SW480 (cell line): Measurements from ENCODE around the gene ADGRV1.
"Not testable (repeated sequence)": the region's sequence is repeated elsewhere in the genome, so short reads cannot be mapped to it uniquely, and the experiment has no call there.

Source experiments
- DNase-seq: peaks from one replicate; pipeline ENCODE4 v3.0.0-alpha.2; 2016; ENCODE audit warnings: low spot score

Gene ADGRV1

DNA sequence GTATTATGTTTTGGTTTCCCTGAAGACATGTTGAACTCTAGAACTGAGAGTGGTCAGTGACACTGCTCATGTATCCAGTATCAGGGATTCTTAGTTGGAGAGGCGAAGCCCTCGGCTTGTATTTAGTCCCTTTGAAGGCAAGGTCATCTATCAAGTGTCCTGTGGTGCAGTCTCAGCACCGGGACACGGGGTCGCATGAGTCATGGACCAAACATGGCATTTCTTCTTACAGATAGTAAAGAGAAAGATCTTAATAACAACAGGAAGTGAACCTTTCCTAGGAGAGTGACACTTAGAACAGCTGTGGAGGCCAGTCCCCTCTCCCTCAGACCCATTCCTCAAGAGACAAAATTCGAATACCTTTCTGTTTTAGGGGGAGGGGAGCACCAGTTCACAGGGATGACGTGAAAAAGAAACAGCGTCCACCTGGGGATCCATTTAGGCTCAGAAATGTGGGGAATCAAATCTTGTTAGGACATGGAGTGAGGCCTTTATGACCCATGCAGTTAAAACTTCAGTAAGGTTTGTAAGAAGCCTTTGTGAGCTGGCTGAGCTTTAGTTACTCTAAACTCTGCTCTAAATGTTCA, 86.5 kb downstream of the ADGRV1 start:
- peak; percentile 4 for DNase-seq

DNA sequence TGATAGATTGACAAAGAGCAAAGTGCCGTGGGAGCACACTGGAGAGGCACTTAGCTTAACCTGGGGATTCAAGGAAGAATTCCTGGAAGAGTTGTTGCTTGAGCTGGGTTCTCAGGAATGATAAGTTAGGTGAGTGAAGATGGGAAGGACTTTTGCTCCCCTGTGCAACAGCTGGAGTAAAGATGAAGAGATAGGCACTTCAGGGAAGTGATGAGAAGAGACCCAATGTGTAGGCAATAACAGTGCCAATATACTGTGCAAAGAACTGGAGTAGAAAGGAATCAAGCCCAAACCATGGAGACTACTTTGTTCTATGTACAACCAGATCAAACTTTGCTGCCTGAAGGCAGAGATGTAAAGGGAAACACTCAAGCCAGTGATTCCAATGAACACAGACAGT, 92.2 kb downstream of the ADGRV1 start:
- no peak for DNase-seq

DNA sequence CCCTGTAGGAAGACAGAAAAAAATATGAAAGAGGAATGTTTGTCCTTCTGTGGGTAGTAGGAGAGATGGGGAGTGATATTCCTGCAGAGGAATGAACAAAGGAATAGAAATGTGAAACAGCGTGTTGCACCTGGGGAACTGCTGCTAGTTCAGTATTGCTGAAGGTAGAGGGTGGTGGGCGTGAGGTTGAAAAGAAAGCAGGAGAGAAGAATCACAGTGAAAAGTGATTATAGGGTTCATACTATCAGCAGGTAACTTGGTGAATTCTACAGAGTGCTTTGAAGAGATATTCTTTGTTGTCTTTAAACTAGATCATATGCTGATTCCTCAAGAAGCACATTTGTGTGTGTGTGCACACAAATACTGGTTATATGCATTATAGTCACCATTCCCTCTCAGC, 95.6 kb downstream of the ADGRV1 start:
- no peak for DNase-seq

DNA sequence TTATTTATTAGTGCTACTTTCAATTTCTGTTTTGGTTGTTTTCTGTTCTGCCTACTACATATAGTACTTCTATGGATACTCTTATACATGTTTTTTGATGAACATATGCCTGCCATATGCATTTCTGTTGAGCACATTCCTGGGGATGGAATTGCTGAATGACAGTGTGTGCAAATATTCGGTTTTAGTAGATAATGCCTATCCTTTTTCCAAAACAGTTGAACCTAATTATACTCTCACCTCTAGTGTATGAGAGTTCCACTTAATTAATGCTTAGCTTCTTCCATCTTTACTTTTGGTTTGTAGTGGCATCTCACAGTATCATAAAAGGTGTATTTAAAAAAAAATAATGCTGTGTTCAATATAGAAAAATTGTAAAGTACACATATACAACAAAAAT, 96.8 kb downstream of the ADGRV1 start:
- DNase-seq, result no peak

DNA sequence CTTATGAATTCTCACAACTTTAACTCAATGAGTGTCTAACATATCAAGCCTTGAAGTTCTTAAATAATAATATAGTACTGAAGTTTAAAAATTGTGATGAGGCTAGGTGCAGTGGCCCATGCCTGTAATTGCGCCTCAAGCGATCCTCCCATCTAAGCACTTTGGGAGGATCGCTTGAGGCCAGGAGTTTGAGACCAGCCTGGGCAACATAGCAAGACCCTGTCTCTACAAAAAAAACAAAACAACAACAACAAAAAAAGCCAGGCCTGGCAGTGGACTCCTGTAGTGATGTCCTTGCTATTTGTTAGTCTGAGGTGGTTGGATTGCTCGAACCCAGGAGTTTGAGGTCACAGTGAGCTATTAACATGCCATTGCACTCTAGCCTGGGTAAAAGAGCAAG, 98.4 kb downstream of the ADGRV1 start:
- DNase-seq, result no peak

DNA sequence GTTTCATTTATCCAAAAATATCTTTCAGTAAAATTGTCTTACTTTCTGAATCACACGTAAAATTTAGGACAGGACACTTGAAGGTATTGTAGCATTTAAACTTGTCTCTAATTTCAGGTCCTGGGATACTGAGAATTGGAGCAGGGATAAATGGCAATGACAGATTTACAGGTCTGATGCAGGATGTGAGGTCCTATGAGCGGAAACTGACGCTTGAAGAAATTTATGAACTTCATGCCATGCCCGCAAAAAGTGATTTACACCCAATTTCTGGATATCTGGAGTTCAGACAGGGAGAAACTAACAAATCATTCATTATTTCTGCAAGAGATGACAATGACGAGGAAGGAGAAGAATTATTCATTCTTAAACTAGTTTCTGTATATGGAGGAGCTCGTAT, 99.2 kb downstream of the ADGRV1 start:
- DNase-seq, result no peak

DNA sequence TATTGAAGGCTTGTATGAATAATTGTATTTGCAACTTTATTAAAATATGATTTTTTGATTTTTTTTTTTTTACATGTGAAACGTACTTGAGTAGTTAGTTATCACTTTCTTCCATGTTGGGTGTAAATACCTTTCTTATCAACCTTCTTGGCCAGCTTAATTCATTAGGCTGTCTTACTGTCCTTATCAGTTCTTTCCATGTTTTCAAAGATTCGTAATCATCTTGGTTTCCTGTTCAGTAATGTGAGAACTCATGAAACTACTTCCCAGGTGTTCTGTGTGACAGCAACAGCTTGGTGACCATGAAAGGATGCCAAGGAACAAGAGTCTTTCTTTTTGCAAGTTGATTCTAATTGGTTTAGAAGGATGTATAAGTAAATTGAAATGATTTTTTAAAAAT, 100.0 kb downstream of the ADGRV1 start:
- DNase-seq, result no peak

DNA sequence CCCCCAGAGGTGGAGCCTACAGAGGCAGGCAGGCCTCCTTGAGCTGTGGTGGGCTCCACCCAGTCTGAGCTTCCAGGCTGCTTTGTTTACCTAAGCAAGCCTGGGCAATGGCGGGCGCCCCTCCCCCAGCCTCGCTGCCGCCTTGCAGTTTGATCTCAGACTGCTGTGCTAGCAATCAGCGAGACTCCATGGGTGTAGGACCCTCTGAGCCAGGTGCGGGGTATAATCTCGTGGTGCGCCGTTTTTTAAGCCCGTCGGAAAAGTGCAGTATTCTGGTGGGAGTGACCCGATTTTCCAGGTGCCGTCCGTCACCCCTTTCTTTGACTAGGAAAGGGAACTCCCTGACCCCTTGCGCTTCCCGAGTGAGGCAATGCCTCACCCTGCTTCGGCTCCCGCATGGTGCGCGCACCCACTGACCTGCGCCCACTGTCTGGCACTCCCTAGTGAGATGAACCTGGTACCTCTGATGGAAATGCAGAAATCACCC, 109.5 kb downstream of the ADGRV1 start:
- DNase-seq, result not testable (repeated sequence)

DNA sequence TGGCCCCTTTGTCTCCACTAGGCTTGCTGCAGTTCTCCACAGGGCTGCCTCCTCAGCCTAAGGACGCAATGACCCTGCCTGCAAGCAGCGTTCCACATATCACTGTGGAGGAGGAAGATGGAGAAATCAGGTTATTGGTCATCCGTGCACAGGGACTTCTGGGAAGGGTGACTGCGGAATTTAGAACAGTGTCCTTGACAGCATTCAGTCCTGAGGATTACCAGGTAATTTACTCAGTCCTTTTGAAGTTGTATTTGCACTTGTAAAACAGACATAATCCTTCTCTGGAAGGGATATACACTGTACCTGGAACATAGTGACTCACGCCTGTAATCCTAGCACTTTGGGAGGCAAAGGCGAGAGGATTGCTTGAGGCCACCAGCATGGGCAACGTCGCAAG, 116.6 kb downstream of the ADGRV1 start:
- DNase-seq, result no peak

DNA sequence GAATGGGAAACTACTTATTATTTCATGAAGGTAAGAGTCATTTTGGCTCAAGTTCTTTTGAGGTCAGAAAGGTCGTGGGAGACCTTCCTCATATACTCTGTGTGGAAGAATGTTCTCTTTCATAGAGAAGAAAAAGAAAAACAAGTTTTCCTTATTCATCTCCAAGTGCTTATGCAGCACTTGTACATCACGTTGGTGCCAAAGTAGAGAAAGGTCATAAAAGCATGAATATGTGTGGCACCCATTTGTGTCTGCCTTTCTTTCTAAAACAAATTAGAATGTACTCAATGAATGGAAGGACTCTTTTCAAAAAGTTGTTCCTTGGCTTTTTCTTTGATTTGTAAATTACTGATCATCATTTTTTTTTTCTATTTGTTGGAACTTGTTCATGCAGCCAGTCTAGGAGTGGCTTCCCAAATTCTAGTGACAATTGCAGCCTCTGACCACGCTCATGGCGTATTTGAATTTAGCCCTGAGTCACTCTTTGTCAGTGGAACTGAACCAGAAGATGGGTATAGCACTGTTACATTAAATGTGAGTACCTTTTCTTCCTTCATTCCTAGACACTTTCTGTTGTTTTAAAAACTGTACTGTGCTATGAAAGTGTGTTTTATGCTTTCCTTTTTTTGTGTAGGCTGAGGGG, 122.4 kb downstream of the ADGRV1 start:
- no peak for DNase-seq

DNA sequence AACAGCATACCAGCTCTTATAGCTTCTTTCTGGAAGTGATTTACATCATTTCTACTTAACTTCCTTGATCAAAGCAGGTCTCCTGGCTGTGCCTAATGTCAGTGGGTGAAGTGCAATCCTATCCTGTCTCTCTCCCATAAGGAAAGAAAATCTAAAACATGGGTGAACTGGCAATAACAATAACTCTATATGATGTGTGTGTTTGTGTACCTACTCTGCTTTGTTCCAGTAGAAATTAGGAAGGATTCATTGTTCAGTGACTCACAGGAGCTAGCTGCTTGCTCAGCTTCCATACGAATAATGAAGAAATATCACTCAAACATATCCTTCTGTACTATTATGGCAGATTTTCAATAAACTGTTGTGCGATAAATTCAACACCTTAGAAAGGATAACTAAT, 123.7 kb downstream of the ADGRV1 start:
- no peak for DNase-seq

DNA sequence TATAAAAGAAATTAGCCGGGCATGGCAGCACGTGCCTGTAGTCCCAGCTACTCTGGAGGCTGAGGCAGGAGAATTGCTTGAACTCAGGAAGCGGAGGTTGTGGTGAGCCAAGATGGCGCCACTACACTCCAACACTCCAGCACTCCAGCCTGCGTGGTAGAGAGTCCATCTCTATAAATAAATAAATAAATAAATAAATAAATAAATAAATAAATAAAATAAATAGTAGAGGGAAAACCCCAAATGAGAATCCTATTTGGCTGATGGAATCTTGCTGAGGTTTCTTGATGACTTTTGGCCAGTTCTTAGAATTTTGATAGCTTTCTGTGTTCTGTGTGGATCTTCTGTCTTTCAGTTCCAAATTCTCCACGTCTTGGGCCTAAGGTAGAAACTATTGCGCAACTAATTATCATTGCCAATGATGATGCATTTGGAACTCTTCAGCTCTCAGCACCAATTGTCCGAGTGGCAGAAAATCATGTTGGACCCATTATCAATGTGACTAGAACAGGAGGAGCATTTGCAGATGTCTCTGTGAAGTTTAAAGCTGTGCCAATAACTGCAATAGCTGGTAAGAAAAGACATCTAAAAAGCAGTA, 126.9 kb downstream of the ADGRV1 start:
- no peak for DNase-seq

DNA sequence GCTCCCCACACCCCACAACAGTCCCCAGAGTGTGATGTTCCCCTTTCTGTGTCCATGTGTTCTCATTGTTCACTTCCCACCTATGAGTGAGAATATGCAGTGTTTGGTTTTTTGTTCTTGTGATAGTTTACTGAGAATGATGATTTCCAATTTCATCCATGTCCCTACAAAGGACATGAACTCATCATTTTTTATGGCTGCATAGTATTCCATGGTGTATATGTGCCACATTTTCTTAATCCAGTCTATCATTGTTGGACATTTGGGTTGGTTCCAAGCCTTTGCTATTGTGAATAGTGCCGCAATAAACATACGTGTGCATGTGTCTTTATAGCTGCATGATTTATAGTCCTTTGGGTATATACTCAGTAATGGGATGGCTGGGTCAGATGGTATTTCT, 127.8 kb downstream of the ADGRV1 start:
- DNase-seq, result not testable (repeated sequence)

DNA sequence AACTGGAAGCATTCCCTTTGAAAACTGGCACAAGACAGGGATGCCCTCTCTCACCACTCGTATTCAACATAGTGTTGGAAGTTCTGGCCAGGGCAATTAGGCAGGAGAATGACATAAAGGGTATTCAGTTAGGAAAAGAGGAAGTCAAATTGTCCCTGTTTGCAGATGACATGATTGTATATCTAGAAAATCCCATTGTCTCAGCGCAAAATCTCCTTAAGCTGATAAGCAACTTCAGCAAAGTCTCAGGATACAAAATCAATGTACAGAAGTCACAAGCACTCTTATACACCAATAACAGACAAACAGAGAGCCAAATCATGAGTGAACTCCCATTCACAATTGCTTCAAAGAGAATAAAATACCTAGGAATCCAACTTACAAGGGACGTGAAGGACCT, 128.9 kb downstream of the ADGRV1 start:
- not testable (repeated sequence) for DNase-seq

DNA sequence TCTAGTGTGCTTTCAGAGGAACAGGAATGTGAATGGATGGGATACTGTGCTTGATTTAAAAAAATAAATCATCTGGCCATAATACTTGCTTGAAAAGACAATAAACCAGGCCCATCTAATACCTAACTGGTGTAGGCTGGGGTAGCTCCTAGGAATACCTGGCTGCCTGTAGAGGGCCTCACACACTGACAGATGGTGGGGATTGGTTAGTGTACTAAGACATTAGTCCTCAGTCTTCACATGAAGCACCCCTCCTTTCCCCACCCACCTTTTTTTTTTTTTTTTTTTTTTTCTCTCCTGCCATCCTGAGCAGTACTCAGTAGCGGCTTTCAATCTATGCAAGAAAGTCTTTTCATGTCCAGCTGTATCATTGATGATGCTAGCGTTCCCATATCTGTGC, 130.5 kb downstream of the ADGRV1 start:
- no peak for DNase-seq

DNA sequence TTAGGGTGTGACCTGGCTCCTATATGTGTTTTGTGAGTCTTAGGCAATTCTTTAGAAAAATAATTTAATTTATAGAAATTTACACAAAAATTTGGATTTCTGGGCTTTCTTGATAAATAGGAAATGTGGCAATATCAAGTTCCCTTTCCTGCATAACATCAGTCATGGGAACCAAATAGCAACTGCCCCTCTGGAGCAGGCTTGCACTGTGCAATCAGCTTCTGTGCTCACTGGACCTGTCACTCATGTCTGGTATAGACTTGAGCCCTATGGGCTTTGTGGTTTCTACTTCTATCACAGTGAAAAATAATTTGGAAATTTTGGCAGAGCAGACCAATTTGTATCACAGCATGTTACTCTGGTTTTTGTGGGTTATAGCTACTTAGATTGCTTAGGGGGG, 131.7 kb downstream of the ADGRV1 start:
- no peak for DNase-seq

DNA sequence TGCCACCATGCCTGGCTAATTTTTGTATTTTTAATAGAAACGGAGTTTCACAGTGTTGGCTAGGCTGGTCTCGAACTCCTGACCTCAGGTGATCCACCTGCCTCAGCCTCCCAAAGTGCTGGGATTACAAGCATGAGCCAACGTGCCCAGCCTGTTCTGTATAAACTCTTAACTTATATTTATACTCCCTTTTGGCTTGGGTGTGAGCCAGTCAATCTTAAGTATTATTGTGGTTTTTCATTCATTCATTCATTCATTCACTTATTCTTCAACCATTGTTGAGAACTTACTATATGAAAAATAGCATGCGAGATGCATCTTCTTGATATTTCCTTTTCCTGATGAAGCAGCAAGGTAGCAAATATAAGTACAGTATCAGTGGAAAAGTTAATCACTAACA, 132.9 kb downstream of the ADGRV1 start:
- DNase-seq, result no peak

DNA sequence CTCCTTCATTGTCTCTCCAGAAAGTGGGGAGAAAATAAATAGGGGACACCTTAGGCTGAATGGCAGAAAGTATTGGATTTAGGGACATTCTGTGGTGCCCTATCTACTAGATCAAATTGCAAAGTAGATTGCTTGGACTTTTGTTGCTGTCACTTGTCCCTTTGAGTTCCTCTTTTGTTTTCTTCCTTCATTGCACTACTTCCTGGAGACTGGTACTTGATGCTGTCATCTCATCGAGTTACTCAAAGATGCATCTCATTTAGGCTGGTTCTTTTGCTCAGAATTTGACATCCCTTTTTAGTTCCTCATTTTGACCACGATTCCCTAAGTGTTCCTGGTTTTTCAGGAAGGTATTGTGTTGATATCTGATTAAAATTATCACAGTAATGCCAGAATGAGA, 137.6 kb downstream of the ADGRV1 start:
- no peak for DNase-seq

DNA sequence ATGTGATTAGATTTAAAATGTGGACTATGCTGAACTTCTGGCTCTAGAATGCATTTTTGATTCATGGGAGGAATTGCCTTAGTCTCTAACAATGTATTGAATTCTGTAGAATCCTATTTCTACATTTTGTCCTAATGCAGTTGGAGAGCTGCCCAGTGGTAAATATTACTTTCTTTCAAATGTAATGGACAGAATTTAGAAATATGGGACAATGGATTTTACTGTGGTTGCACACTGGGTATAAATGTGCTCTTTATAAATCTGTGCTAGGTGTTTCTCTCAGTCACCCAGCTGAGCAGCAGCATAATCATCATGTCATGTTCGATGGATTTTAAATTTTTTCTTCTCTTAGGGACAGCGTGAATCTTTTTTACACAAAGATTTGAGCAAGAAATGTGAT, 141.7 kb downstream of the ADGRV1 start:
- DNase-seq, result no peak

DNA sequence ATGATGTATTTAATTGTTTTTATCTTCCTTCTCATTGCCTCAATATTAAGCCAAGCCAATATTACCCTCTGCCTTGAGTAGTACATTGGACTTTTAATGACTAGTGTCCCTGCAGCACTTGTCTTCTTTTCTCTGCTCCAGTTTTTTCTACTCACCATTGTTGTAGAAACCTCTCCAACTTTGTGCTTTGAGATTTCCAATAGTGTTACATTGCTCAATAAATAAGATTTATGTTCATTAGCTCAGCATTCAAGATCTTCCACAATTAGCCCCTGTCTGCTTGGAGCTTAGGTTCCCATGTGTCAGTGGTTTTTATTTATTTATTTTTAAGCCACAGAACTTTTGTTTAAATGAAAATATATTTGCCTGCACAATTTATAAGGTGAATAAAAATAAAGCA, 145.3 kb downstream of the ADGRV1 start:
- no peak for DNase-seq

DNA sequence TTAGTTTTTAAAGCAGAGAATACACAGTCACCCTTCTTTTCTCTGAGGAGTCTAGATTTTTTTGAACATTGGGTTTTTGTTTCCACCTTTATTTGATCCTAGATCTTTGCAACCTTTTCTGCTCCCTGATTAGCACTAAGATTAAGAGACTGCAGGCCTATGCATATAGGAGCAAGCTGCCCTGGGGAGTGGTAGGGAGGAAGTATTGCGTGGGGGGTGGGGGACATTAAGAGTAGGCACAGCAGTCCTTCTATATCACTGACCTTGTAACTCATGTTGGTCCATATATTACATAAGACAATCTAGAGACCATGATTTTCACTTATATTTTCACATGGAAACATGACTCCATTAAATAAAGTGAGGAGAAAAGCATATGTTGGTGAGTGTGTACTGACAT, 149.1 kb downstream of the ADGRV1 start:
- no peak for DNase-seq

DNA sequence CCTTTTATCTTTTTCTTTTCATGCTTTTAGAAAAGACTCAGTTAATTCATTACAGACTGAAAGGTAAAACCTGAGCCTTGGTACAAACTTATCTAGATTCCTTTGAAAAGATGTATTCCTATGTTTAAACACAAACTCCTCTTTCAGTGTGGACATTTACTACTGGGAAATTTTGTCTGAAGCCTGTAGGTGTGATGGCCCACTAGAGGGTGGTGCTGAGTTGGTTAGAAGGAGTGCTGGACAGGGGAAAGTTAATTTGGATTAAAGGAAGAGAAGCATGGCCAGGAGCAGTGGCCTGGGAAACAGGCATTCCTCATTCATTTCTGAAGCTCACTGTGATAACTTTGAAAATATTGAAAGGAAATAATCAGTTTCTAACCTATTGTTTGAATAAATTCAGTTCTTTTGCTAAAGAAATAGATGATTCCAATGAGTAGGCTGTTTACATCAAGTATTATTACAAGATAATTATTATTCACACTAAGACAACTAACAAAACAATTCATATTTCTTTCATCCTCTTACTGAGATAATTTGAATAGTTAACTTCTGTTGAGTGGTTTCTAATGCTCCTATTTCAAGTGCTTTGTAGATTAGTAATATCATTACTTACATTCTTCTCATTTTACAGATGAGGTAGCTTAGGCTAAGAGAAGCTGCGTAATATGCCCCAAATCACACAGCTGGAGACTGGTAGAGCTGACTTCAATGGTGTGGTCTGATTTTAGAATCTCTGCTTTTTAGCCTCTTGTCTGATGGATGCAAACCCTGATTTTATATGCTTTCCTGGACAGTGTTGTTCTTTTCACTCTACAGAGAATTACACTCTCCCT, 150.9 kb downstream of the ADGRV1 start:
- DNase-seq, result peak; percentile 55

DNA sequence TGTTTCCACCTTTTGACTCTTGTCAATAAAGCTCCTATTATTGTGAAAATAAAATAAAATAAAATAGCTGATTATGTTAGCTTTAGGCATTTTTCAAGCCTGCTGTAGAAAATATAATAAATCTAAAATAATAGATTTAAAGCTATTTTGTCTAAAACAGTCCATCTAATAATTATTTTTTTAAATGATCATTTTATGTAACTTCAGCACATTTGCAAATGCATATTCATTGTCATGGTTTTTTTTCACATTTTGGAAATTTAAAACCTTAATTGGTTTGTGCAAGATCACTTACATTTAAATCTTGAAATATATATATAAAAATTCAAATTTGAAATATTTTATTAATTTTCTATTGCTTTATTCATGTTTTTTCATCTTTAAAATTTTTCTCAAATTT, 159.8 kb downstream of the ADGRV1 start:
- no peak for DNase-seq
